HG02763 (cell line): Measurements from ENCODE around the gene SEMA4G.

Experiments used
- ATAC-seq: cut with Tn5 transposase; IDR thresholded peaks from one replicate; pipeline ENCODE4 v1.9.1; 2021; ENCODE audit warnings: mild to moderate bottlenecking, moderate library complexity; ENCODE audit not compliant: unreplicated experiment

Gene SEMA4G

GRCh38 chr10:100969187-100970075 is at the start of gene SEMA4G:
TSS of gene SEMA4G (plus strand) at chr10:100969504. CDS start at chr10:100972913, 3,409 bp downstream.
- ATAC-seq: no peak

GRCh38 chr10:100923580-100923979 is 45.7 kb upstream of the SEMA4G start:
- ATAC-seq: no peak

- no peak for ATAC-seq
Observed at GRCh38 chr10:100927266-100927665, 42.0 kb upstream of the SEMA4G start.

GRCh38 chr10:100928039-100928438 is 41.3 kb upstream of the SEMA4G start:
- ATAC-seq: no peak

- ATAC-seq: no peak
Observed at GRCh38 chr10:100930368-100930767, 38.9 kb upstream of the SEMA4G start.

- ATAC-seq: no peak
Observed at GRCh38 chr10:100934084-100934659, 35.1 kb upstream of the SEMA4G start.

- no peak for ATAC-seq
Observed at GRCh38 chr10:100939763-100940344, 29.4 kb upstream of the SEMA4G start.

- ATAC-seq: no peak
Observed at GRCh38 chr10:100942229-100942628, 27.1 kb upstream of the SEMA4G start.

GRCh38 chr10:100943508-100943907 is 25.8 kb upstream of the SEMA4G start:
- ATAC-seq: no peak

- ATAC-seq: no peak
Observed at GRCh38 chr10:100945754-100946153, 23.6 kb upstream of the SEMA4G start.

- ATAC-seq: no peak
Observed at GRCh38 chr10:100948916-100949315, 20.4 kb upstream of the SEMA4G start.

GRCh38 chr10:100960251-100960650 is 9.1 kb upstream of the SEMA4G start:
- ATAC-seq: no peak

GRCh38 chr10:100962351-100963080 is 6.8 kb upstream of the SEMA4G start:
- no peak for ATAC-seq

GRCh38 chr10:100963826-100964225 is 5.5 kb upstream of the SEMA4G start:
- ATAC-seq: no peak

GRCh38 chr10:100965820-100966219 is 3.5 kb upstream of the SEMA4G start:
- ATAC-seq: no peak

GRCh38 chr10:100966887-100967286 is 2.4 kb upstream of the SEMA4G start:
- no peak for ATAC-seq

- no peak for ATAC-seq
Observed at GRCh38 chr10:100967332-100967731, 2.0 kb upstream of the SEMA4G start.

- no peak for ATAC-seq
Observed at GRCh38 chr10:100968062-100968736, 1.1 kb upstream of the SEMA4G start.

GRCh38 chr10:100968863-100969186 is 479 bp upstream of the SEMA4G start:
- ATAC-seq: no peak

GRCh38 chr10:100970076-100970913 is 991 bp downstream of the SEMA4G start:
- no peak for ATAC-seq
